Testis (tissue), 3 donors: ENCODE data around the gene HOXA5. TPM values are rescaled to one million over a fixed set of nuclear protein-coding genes. Genes with fewer than 3 reads are reported as not detected.

Experiments used
- DNase-seq: peaks from one replicate; pipeline ENCODE4 v3.0.0-alpha.2; 2019
- H3K27ac ChIP-seq, 2 donors: fragments of 200-600 bp; sonication (generic); one replicate each; pipeline ENCODE4 v1.5.1; 2019
- H3K27me3 ChIP-seq: fragments of 200-600 bp; sonication (generic); one replicate; pipeline ENCODE4 v1.5.1; 2019
- H3K36me3 ChIP-seq: fragments of 200-600 bp; sonication (generic); one replicate; pipeline ENCODE4 v1.5.1; 2017; ENCODE audit warnings: low read depth; ENCODE audit errors: missing control alignments
- H3K4me1 ChIP-seq: fragments of 200-600 bp; sonication (generic); one replicate; pipeline ENCODE4 v1.5.1; 2019
- H3K4me3 ChIP-seq, 2 donors: fragments of 200-600 bp; sonication (generic); one replicate each; pipeline ENCODE4 v1.5.1; 2017 to 2019
- H3K9me3 ChIP-seq: fragments of 200-600 bp; sonication (generic); one replicate; pipeline ENCODE4 v1.5.1; 2017
- CTCF ChIP-seq, 3 experiments: fragments of 450-650 bp in 2 of 3; fragments of 200-600 bp in 1 of 3; sonication (generic) in 1 of 3; IDR thresholded peaks; one replicate each; pipeline ENCODE4 v1.5.1; 2016 to 2019; ENCODE audit warnings: antibody characterized with exemption in 3 of 3, mild to moderate bottlenecking in 2 of 3, moderate library complexity in 1 of 3
- POLR2A ChIP-seq: fragments of 450-650 bp; IDR thresholded peaks from one replicate; pipeline ENCODE4 v1.6.1; 2017; ENCODE audit warnings: antibody characterized with exemption, mild to moderate bottlenecking, moderate library complexity
- WGBS, 2 donors: methylation state at CpG; one replicate each; pipeline ENCODE4 v1.1.5; 2018; 5-methylcytosine and 5-hydroxymethylcytosine counted together
- intact Hi-C: fragments of 100-400 bp; cut with DNase I; formaldehyde crosslinking; loops from one replicate; pipeline ENCODE4 v1.15.1; 2023; ENCODE audit warnings: low total_unique reads
- polyA plus RNA-seq: library from polyadenylated mRNA; stranded (reverse); fragments of 350-450 nt; fragmentation: Illumina TruSeq; extraction: RNeasy Lipid Tissue Mini Kit (QIAGEN cat#74804); gene quantifications from one replicate; pipeline ENCODE4 v1.2.3, GENCODE V29; 2014; ENCODE audit warnings: low read depth, low replicate concordance; ENCODE audit not compliant: insufficient read depth
- total RNA-seq, 2 donors: library from RNA; depleted of rRNA; stranded (reverse); fragments of >200 nt; gene quantifications; one replicate each; pipeline ENCODE4 v1.2.3, GENCODE V29; 2016

Gene HOXA5
- total and polyA plus RNA-seq, 3 donors from 2014 or later, result 0.63 to 7.6 TPM; not detected in 1

GRCh38 chr7:27119412-27119911, 24.0 kb downstream of the HOXA5 start:
- no peaks in the 10 kb centered on the region for H3K36me3 ChIP-seq
- no peaks in the 10 kb centered on the region for H3K9me3 ChIP-seq
- H3K27me3 ChIP-seq, result no peaks in the 10 kb centered on the region
- H3K4me1 ChIP-seq, result no peaks in the 10 kb centered on the region
- intact Hi-C loops, result no loop called here
- no peak overlapping the region for H3K27ac ChIP-seq
- no peak overlapping the region for H3K4me3 ChIP-seq
- WGBS, 2 donors, result 82 to 83% methylated on average over 1 of the region's 1 CpG
- TF ChIP-seq CTCF (IDR thresholded peaks at IDR 0.05), result no peak
- no peak for TF ChIP-seq POLR2A
- no peak for DNase-seq

- Histone ChIP-seq H3K27ac (no peak overlapping the region), H3K4me1 (no peaks in the 10 kb centered on the region), H3K9me3 (no peaks in the 10 kb centered on the region), H3K27me3 (no peaks in the 10 kb centered on the region), H3K4me3 (no peak overlapping the region), H3K36me3 (no peaks in the 10 kb centered on the region)
- no peak for DNase-seq
- no peak for TF ChIP-seq POLR2A
- TF ChIP-seq CTCF (IDR thresholded peaks at IDR 0.05), result no peak
- WGBS, 2 donors, result 54 to 65% methylated on average over 3 of the region's 3 CpGs
- intact Hi-C loops, result no loop called here
These were observed 24.9 kb downstream of the HOXA5 start for GRCh38 chr7:27118580-27118979.

GRCh38 chr7:27117887-27118491, 25.5 kb downstream of the HOXA5 start:
- WGBS, 2 donors, result 24 to 31% methylated on average over 19 of the region's 19 CpGs
- Histone ChIP-seq H3K27ac (no peak overlapping the region), H3K36me3 (no peaks in the 10 kb centered on the region), H3K4me3 (no peak overlapping the region), H3K4me1 (no peaks in the 10 kb centered on the region), H3K9me3 (no peaks in the 10 kb centered on the region), H3K27me3 (no peaks in the 10 kb centered on the region)
- no peak for DNase-seq
- intact Hi-C loops, result no loop called here
- no peak for TF ChIP-seq POLR2A
- TF ChIP-seq CTCF (IDR thresholded peaks at IDR 0.05), result no peak

GRCh38 chr7:27116962-27117886, 26.3 kb downstream of the HOXA5 start:
- no peaks in the 10 kb centered on the region for H3K4me1 ChIP-seq
- no peaks in the 10 kb centered on the region for H3K9me3 ChIP-seq
- H3K27ac ChIP-seq, result no peak overlapping the region
- TF ChIP-seq CTCF (IDR thresholded peaks at IDR 0.05) (no peak), POLR2A (no peak)
- no peak overlapping the region for H3K4me3 ChIP-seq
- intact Hi-C loops, result no loop called here
- H3K36me3 ChIP-seq, result no peaks in the 10 kb centered on the region
- H3K27me3 ChIP-seq, result no peaks in the 10 kb centered on the region
- WGBS, 2 donors, result 31 to 52% methylated on average over 12 of the region's 12 CpGs
- DNase-seq, result no peak
